HG03558 (cell line): ENCODE data around the gene EHD3.

Experiments used
- ATAC-seq: cut with Tn5 transposase; IDR thresholded peaks from one replicate; pipeline ENCODE4 v1.9.1; 2021; ENCODE audit warnings: moderate number of reproducible peaks; ENCODE audit not compliant: unreplicated experiment; ENCODE audit errors: extremely low read depth

EHD3 gene

GRCh38 chr2:31234683-31235503, 941 bp downstream of the EHD3 start:
- ATAC-seq: no peak

GRCh38 chr2:31235504-31235902, 1.6 kb downstream of the EHD3 start:
- no peak for ATAC-seq

GRCh38 chr2:31236433-31237205, 2.7 kb downstream of the EHD3 start:
- no peak for ATAC-seq

- no peak for ATAC-seq
Measured at GRCh38 chr2:31237348-31238017, 3.5 kb downstream of the EHD3 start.

GRCh38 chr2:31238126-31238905, 4.4 kb downstream of the EHD3 start:
- no peak for ATAC-seq

- no peak for ATAC-seq
Measured at GRCh38 chr2:31238906-31239592, 5.1 kb downstream of the EHD3 start.

GRCh38 chr2:31239593-31240177, 5.7 kb downstream of the EHD3 start:
- ATAC-seq: no peak

- no peak for ATAC-seq
Measured at GRCh38 chr2:31240381-31241365, 6.7 kb downstream of the EHD3 start.

- no peak for ATAC-seq
Measured at GRCh38 chr2:31241625-31242270, 7.8 kb downstream of the EHD3 start.

- no peak for ATAC-seq
Measured at GRCh38 chr2:31243053-31243452, 9.1 kb downstream of the EHD3 start.

- ATAC-seq: no peak
Measured at GRCh38 chr2:31244101-31244500, 10.1 kb downstream of the EHD3 start.

- no peak for ATAC-seq
Measured at GRCh38 chr2:31246184-31246852, 12.4 kb downstream of the EHD3 start.

GRCh38 chr2:31247711-31248110, 13.8 kb downstream of the EHD3 start:
- no peak for ATAC-seq

GRCh38 chr2:31248139-31248538, 14.2 kb downstream of the EHD3 start:
- no peak for ATAC-seq

- ATAC-seq: no peak
Measured at GRCh38 chr2:31249009-31249690, 15.2 kb downstream of the EHD3 start.

GRCh38 chr2:31251018-31251417, 17.1 kb downstream of the EHD3 start:
- no peak for ATAC-seq

- ATAC-seq: no peak
Measured at GRCh38 chr2:31251851-31252250, 17.9 kb downstream of the EHD3 start.
